Superior temporal gyrus (tissue), 1 donor: ENCODE data around the gene GRAP.

Experiments
- DNase-seq: peaks from one replicate; pipeline ENCODE4 v3.0.0-alpha.2; 2016; ENCODE audit errors: extremely low spot score

GRAP gene

DNA sequence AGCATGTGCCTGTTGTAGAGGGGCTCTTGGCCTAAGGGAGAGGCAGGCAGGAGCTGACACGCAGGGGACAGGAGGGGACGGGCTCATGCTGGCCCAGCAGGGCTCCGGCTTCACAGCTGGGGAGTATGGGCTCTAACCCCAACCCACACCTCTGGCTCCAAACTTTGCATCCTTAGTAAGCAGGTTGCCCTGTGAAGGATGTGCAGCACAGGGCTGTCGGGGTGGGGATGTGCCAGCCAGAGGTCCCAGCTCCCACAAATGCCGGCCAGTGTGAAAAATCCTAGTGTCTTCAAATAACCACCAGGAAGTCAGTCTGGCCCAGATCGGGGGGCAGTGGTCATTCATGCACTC, 28.2 kb downstream of the GRAP start:
- DNase-seq, result no peak

GRCh38 chr17:19017804-19018599, 28.8 kb downstream of the GRAP start:
- no peak for DNase-seq

GRCh38 chr17:19017401-19017800, 29.4 kb downstream of the GRAP start:
- no peak for DNase-seq

- DNase-seq, result no peak
These were observed 29.9 kb downstream of the GRAP start for GRCh38 chr17:19016881-19017280.

DNA sequence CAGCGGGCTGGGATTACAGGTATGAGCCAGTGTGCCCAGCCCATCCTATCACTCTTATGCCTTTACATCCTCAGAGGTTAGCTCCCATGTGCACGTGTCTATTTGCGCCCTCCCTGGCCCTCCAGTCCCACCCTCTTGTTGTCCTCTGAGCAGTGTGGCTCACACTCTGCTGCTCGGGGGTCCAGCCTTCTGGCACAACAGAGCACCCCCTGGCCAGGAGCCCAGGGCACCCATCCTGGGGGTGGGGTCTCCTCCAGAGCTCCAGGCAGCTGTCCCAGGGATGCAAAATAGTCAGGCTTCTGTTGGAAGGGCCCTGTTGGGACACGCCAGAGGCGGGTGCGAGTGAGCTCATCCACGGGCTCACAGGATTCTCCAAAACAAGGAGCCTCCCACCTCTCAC, 30.5 kb downstream of the GRAP start:
- DNase-seq, result no peak

- no peak for DNase-seq
These were observed 31.3 kb downstream of the GRAP start for GRCh38 chr17:19015428-19015827.

DNA sequence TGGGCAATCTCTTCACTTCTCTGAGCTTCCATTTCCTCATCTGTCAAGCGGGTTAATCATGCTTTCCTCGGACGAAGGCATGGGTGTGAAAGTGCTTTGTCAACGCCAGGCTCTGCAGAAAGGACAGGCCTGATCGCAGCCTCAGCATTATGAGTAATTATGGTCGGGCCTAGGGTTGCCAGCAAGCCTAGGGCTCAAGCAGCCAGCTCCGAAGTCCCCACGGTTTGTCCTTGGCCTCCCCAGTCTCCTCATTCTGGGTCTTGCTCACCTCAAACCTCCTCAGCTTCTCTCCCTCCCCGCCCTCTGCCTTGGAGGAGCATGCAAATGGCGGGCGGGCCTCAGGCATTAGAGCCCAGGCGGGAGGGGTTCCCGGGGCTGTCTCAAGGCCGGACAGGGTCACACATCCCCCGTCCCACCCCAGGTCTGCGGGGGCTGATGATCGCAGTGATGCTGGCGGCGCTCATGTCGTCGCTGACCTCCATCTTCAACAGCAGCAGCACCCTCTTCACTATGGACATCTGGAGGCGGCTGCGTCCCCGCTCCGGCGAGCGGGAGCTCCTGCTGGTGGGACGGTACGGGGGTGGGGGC, 32.0 kb downstream of the GRAP start:
- no peak for DNase-seq

DNA sequence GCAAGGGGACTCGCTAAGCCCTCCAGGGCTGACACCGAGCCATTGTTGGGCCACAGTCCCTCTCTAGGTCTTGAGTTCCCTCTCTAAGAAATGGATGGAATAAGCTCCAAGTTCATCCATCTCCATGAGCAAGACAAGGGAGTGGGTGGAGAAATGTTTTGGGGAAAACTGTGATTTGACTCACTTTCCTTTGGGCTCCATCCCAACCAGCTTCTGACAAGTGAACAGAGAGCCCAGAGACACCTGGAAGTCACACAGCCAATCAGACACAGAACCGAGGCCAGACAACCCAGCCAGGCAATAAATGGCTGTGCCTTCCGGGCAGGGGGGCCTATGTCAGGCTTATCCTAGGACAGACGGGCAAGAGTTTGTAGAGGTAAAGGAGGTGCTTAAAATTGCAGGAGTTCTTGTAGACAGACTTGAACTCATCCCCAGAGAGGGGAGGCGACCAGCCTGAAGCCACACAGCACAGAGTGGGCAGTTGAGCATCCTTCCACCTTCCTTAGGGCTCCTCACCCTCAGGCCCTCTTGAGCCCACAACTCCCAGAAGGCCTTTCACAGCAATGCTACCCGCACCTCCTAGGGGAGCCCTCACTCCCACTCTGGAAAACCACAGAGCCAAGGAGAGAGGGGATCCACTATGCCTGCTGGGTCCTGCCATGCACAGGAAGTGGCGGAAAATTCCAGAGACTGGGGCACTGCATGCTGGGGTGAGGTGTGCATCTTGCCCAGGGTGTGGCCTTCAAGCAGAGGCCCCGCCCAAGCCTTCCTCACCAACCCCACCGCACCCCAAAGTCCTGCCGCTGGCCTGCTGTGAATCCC, 32.7 kb downstream of the GRAP start:
- peak; percentile 16 for DNase-seq

GRCh38 chr17:19013226-19013625, 33.5 kb downstream of the GRAP start:
- DNase-seq, result no peak

DNA sequence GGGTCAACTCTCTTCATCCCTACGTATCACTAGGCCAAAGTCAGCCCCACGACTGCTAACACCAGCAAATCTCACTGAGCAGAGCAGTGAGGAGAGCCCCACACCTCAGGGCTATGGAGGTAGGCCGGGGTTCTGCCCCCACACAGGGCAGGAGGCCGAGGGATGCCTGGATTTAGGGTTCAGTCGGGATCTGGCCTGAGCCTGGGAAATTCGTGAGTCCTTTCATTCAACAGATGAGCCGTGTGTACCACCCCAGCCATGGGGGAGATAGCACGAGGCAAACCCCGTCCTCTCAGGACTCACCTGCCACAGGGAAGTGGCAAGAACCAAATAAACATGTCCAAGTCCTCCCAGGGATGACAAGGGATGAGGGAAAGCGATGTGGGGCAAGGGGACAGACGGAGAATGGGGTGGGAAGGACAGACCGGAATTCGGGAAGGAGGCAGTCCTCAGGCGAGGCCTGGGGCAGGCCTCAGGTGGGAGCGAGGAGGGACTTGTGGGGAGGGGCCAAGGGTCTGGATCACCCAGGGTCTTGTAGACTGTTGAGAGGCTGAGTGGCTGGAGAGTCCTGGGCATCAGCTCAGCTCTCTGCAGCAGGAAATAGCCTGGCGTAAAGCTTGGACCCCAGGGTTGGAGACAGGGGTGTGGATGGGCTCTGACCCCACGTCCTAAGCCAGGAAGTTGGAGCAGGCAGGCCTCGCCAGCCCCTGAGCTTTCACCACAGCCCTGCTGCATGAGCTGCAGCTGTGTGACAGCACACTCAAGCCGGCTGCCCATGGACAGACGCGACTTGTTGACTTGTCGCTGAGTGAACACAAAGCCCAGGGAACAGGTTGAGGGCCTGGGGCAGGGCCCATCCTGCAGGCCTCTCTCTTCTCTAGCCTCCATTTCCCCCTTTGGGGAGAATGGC, 34.3 kb downstream of the GRAP start:
- DNase-seq, result no peak

- DNase-seq, result no peak
These were observed 35.2 kb downstream of the GRAP start for GRCh38 chr17:19011581-19011980.

GRCh38 chr17:19010729-19011505, 35.8 kb downstream of the GRAP start:
- DNase-seq, result no peak

- no peak for DNase-seq
These were observed 36.8 kb downstream of the GRAP start for GRCh38 chr17:19009970-19010369.

GRCh38 chr17:19006698-19007097, 40.1 kb downstream of the GRAP start:
- DNase-seq, result no peak

DNA sequence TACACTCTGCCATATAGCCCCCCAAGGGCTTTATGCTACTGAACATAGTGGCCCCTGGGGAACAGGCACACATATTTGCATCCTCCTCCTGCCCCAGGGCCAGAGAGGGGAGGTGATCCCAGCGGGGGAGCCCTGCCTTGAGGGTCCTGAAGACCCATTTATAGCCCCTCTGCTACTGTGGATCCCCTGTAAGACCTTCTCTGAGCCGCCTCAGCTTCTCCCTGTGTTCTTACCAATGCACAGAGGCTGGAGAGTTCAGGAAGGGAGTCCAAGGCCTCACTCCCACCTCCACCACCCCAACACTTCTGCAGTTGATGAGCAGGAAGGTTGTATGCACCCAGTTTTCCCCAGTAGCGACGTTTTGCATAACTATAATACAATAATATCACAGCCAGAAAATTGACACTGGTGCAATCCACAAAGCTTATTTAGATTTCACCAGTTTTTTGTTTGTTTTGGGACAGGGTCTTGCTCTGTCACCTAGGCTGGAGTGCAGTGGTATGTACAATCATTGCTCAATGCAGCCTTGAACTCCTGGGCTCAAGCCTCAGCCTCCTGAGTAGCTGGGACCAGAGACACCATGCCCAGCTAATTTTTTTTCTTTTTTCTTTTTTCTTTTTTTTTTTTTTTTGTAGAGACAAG, 40.8 kb downstream of the GRAP start:
- DNase-seq, result no peak

DNA sequence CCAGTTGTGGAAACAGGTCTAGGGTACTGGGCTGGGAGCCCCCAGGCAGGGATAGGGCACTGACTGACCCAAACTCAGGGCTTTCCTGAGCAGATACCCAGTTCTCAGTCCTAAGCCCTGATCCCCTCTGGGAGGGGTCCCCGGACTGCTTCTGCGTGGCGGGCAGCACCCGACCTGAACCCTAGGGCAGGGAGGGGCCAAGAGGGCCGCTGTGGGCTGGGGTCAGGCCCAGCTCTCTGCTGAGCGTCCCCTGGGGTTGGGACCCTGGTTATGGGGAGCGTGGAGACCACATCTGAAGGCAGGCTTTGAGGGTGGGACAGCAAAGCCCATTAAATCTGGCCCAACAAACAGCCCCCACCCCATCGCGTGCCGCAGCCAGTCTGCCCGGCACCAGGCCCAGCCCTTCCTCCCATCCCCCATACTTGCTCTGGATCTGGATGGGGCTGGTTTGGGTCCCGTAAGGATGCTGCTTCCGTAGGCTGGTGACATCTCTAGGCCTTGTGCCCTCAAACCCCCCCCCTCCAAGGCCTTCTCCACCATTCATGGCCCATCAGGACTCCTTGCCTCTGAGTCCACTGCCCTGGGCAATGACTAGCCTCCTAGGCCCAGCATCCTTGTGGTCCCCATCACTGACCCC, 41.5 kb downstream of the GRAP start:
- no peak for DNase-seq

DNA sequence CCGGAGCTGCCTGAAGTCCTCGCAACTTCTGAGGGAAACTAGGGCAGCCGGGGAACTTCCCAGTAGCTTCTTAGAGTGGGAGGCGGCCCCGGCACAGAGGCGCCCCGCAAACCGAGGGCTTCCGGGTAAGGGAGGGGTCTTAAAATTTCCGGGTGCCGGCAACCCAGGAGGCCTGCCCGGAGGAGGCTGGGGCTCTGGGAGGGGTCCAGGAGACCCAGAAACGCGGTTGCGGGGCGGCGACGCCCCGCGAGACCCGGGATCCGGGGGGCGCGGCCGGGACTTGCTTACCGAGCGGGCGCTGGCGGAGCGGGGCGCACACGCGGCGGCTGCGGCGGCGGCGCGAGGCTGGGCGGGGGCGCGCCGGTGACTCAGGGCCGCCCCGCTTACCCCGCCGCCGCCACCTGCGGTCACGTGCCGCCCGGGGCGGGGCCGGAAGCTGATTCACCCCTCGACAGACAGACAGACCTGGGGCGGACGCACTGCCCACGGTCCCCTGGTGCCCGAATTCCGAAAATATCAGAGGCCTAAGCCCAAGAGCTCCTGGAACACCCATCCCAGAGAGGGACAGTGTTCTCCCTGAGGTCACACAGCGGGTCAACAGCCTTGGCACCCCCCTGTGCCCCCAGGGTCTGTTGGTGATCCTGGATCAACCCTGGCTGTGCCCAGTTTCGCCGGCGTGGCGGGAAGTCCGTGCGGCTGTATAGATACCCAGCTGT, 42.2 kb downstream of the GRAP start, which contains the start of gene FAM83G:
Gene FAM83G (minus strand): TSS at position 344 of the 716 bp plus-strand sequence. CDS start 723 bp downstream, outside the sequence.
- DNase-seq, result no peak

DNA sequence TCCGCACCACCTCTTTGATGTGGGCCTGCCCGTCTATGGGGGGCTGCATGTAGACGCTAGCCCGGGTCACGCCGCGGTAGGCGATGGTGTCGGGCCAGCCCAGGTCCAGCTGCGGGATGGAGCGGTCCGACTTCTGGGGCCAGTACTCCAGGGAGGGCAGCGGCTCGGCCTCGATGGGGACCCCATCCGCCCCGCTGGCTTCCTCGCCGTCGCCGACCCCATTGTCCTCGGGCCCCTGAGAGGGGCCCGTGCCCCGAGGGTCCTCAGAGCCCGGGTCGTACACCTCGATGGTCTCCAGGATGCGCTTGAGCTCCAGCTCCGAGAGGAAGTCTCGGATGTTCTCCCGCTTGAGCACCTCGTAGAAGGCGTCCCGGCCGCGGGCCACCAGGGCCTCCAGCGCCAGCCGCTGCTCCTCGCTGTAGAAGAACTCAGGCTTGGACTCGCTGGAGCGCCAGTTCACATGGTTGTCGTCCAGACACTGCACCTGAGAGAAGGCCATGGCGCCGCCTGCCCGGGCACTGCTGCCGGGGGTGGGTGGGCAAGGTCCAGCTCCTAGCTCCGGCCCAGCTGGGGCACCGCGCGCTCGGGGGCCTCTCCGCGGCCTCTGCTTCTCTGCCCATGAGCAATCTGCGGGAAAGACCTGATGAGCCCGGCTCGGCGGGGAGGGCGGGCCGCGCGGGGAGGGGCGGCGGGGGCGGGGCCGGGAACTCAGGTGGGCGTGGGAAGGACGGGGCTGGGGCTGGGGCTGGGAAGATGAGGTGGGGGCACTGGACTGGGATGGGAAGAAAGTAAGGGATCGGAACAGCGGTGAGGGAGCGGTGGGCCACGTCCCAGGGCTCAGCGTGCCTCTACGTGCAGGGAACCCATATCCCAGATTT, 43.0 kb downstream of the GRAP start:
- DNase-seq, result no peak
